ENCODE results near the gene ASPDH. TPM values are rescaled to one million over a fixed set of nuclear protein-coding genes. Genes with fewer than 3 reads are reported as not detected.
A peak's percentile ranks its signal among the peaks of the same experiment; 100 is the strongest.

Gene ASPDH
- total RNA-seq, 1 experiment from 2014 or later: not detected

DNA sequence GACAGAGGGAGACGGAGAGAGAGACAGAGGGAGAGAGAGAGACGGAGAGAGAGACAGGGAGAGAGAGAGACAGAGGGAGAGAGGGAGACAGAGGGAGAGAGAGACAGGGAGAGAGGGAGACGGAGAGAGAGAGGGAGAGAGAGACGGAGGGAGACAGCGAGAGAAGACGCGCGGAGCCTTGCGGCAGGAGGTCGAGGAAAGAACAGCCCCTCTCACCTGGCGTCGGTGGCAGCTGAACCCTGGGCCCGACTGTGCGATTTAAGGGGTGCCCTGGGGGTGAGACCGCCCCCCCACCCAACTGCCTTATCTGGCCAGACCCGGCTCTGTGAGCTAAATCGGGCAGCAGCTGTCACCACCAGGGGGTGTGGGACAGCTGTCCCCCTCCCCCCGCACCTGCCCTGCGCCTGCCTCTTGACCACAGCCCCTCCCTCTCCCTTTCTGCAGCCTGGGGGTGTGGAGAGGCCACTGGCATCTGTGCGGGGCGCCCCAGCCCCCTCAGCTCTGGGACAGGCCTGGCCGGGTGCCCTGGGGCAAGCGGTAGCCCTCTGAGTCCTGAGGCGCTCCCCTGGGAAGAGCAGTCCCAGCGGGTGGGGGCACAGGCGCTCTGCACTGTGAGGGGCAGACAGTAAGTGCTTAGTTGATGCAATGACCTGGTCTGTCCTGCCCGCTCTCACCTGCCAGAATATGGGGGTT lies 13.5 kb downstream of the ASPDH start:
- DNase-seq (ENCODE audit: low spot score) (peak; percentile 44), ATAC-seq (peak; percentile 54)
- Mint-ChIP-seq H3K27me3 (ENCODE audit: low read depth) (peaks cover 28% of the 10 kb centered on the region), H3K27ac (no peak overlapping the region), H3K36me3 (no peaks in the 10 kb centered on the region), H3K9me3 (no peaks in the 10 kb centered on the region), H3K4me1 (peaks cover 3% of the 10 kb centered on the region; the same call in 1 of the 2 replicates), H3K4me3 (no peak overlapping the region)
- POLR2A ChIA-PET: interaction anchor here (1.0 kb wide), 1 partner anchor 98 kb away, joined by 3 read pairs; no protein-coding TSS in a partner anchor
- CTCF ChIA-PET: interaction anchor here (0.6 to 2.4 kb wide), 14 partner anchors 9 to 457 kb away, joined by 3 to 12 read pairs (median 4); partner anchors contain the start of genes JOSD2 and KCNC3
- peak; percentile 73 for TF ChIP-seq ZNF423 (CRISPR knock-in tag; IDR thresholded peaks at IDR 0.05)
- TF ChIP-seq, protein P1, sequence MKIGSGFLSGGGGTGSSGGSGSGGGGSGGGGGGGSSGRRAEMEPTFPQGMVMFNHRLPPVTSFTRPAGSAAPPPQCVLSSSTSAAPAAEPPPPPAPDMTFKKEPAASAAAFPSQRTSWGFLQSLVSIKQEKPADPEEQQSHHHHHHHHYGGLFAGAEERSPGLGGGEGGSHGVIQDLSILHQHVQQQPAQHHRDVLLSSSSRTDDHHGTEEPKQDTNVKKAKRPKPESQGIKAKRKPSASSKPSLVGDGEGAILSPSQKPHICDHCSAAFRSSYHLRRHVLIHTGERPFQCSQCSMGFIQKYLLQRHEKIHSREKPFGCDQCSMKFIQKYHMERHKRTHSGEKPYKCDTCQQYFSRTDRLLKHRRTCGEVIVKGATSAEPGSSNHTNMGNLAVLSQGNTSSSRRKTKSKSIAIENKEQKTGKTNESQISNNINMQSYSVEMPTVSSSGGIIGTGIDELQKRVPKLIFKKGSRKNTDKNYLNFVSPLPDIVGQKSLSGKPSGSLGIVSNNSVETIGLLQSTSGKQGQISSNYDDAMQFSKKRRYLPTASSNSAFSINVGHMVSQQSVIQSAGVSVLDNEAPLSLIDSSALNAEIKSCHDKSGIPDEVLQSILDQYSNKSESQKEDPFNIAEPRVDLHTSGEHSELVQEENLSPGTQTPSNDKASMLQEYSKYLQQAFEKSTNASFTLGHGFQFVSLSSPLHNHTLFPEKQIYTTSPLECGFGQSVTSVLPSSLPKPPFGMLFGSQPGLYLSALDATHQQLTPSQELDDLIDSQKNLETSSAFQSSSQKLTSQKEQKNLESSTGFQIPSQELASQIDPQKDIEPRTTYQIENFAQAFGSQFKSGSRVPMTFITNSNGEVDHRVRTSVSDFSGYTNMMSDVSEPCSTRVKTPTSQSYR (CRISPR knock-in tag; IDR thresholded peaks at IDR 0.05): 0 out of 2 replicates have a peak, but pooled peaks have one; percentile 47
- TF ChIP-seq TEAD4 (CRISPR knock-in tag; IDR thresholded peaks at IDR 0.05): no peak
- no peak for TF ChIP-seq SOX15 (CRISPR knock-in tag; IDR thresholded peaks at IDR 0.05)
- TF ChIP-seq FOXP1 (CRISPR knock-in tag; IDR thresholded peaks at IDR 0.05; ENCODE audit: borderline replicate concordance): 0 out of 2 replicates have a peak, but pooled peaks have one; percentile 44
- TF ChIP-seq EMX1 (CRISPR knock-in tag; IDR thresholded peaks at IDR 0.05): no peak
- TF ChIP-seq MXD4 (CRISPR knock-in tag; IDR thresholded peaks at IDR 0.05; ENCODE audit: borderline replicate concordance): no peak

DNA sequence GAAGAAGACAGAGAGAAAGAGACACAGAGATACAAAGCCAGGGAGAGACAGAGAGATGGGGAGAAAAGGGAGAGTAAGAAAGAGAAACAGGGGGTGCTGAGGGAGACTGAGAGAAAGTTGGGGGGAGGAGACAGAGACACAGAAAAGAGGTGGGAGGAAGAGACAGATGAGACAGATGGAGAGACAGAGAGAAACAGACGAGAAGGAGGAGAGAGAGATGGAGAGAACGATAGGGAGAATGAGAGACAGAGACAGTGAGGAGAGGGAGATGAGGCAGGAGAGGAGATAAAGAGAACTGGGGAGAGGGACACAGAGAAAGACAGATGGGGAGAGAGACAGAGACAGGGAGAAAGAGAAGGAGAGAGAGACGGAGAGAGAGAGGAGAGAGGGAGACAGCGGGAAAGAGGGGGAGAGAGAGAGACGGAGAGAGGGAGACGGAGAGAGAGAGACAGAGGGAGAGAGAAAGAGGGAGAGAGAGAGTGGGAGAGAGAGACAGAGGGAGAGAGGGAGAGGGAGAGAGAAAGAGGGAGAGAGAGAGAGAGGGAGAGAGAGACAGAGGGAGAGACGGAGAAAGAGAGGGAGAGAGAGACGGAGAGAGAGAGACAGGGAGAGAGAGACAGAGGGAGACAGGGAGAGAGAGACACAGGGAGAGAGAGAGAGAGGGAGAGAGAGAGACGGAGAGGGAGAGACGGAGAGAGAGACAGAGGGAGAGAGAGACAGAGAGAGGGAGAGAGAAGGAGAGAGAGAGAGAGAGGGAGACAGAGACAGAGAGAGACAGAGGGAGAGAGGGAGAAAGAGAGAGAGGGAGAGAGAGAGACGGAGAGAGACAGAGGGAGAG lies 15.3 kb downstream of the ASPDH start:
- ChIA-PET POLR2A (no interaction called here), CTCF (no interaction called here)
- no peak for ATAC-seq
- TF ChIP-seq, protein P2, sequence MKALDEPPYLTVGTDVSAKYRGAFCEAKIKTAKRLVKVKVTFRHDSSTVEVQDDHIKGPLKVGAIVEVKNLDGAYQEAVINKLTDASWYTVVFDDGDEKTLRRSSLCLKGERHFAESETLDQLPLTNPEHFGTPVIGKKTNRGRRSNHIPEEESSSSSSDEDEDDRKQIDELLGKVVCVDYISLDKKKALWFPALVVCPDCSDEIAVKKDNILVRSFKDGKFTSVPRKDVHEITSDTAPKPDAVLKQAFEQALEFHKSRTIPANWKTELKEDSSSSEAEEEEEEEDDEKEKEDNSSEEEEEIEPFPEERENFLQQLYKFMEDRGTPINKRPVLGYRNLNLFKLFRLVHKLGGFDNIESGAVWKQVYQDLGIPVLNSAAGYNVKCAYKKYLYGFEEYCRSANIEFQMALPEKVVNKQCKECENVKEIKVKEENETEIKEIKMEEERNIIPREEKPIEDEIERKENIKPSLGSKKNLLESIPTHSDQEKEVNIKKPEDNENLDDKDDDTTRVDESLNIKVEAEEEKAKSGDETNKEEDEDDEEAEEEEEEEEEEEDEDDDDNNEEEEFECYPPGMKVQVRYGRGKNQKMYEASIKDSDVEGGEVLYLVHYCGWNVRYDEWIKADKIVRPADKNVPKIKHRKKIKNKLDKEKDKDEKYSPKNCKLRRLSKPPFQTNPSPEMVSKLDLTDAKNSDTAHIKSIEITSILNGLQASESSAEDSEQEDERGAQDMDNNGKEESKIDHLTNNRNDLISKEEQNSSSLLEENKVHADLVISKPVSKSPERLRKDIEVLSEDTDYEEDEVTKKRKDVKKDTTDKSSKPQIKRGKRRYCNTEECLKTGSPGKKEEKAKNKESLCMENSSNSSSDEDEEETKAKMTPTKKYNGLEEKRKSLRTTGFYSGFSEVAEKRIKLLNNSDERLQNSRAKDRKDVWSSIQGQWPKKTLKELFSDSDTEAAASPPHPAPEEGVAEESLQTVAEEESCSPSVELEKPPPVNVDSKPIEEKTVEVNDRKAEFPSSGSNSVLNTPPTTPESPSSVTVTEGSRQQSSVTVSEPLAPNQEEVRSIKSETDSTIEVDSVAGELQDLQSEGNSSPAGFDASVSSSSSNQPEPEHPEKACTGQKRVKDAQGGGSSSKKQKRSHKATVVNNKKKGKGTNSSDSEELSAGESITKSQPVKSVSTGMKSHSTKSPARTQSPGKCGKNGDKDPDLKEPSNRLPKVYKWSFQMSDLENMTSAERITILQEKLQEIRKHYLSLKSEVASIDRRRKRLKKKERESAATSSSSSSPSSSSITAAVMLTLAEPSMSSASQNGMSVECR (CRISPR knock-in tag; IDR thresholded peaks at IDR 0.05; ENCODE audit: borderline replicate concordance): no peak
- no peak for TF ChIP-seq ZNF138 (CRISPR knock-in tag; conservative IDR thresholded peaks at IDR 0.05)
- TF ChIP-seq IRF2 (CRISPR knock-in tag; IDR thresholded peaks at IDR 0.05; ENCODE audit: borderline replicate concordance, low read depth): no peak
- TF ChIP-seq, protein P3, sequence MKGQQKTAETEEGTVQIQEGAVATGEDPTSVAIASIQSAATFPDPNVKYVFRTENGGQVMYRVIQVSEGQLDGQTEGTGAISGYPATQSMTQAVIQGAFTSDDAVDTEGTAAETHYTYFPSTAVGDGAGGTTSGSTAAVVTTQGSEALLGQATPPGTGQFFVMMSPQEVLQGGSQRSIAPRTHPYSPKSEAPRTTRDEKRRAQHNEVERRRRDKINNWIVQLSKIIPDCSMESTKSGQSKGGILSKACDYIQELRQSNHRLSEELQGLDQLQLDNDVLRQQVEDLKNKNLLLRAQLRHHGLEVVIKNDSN (CRISPR knock-in tag; IDR thresholded peaks at IDR 0.05): no peak
- TF ChIP-seq, protein P4, sequence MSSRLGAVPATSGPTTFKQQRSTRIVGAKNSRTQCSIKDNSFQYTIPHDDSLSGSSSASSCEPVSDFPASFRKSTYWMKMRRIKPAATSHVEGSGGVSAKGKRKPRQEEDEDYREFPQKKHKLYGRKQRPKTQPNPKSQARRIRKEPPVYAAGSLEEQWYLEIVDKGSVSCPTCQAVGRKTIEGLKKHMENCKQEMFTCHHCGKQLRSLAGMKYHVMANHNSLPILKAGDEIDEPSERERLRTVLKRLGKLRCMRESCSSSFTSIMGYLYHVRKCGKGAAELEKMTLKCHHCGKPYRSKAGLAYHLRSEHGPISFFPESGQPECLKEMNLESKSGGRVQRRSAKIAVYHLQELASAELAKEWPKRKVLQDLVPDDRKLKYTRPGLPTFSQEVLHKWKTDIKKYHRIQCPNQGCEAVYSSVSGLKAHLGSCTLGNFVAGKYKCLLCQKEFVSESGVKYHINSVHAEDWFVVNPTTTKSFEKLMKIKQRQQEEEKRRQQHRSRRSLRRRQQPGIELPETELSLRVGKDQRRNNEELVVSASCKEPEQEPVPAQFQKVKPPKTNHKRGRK (CRISPR knock-in tag; IDR thresholded peaks at IDR 0.05; ENCODE audit: borderline replicate concordance): no peak
- TF ChIP-seq JAZF1 (CRISPR knock-in tag; IDR thresholded peaks at IDR 0.05): no peak
- TF ChIP-seq NFYB (CRISPR knock-in tag; conservative IDR thresholded peaks at IDR 0.05; ENCODE audit: low read depth): no peak
- TF ChIP-seq ZNF219 (CRISPR knock-in tag; IDR thresholded peaks at IDR 0.05; ENCODE audit: borderline replicate concordance): no peak
- TF ChIP-seq, protein P5, sequence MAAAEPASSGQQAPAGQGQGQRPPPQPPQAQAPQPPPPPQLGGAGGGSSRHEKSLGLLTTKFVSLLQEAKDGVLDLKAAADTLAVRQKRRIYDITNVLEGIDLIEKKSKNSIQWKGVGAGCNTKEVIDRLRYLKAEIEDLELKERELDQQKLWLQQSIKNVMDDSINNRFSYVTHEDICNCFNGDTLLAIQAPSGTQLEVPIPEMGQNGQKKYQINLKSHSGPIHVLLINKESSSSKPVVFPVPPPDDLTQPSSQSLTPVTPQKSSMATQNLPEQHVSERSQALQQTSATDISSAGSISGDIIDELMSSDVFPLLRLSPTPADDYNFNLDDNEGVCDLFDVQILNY (CRISPR knock-in tag; IDR thresholded peaks at IDR 0.05): no peak
- TF ChIP-seq KAT7 (CRISPR knock-in tag; IDR thresholded peaks at IDR 0.05; ENCODE audit: borderline replicate concordance): no peak
- TF ChIP-seq, protein P6, sequence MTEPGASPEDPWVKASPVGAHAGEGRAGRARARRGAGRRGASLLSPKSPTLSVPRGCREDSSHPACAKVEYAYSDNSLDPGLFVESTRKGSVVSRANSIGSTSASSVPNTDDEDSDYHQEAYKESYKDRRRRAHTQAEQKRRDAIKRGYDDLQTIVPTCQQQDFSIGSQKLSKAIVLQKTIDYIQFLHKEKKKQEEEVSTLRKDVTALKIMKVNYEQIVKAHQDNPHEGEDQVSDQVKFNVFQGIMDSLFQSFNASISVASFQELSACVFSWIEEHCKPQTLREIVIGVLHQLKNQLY (CRISPR knock-in tag; IDR thresholded peaks at IDR 0.05): no peak
- no peak for TF ChIP-seq GRHL2 (CRISPR knock-in tag; IDR thresholded peaks at IDR 0.05; ENCODE audit: insufficient replicate concordance, severe bottlenecking)
- no peak for TF ChIP-seq ZNF232 (CRISPR knock-in tag; IDR thresholded peaks at IDR 0.05)
- TF ChIP-seq, protein P7, sequence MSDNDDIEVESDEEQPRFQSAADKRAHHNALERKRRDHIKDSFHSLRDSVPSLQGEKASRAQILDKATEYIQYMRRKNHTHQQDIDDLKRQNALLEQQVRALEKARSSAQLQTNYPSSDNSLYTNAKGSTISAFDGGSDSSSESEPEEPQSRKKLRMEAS (CRISPR knock-in tag; IDR thresholded peaks at IDR 0.05): no peak

More for the DNA sequence above, 15.3 kb downstream of the ASPDH start:
- Mint-ChIP-seq H3K27me3 (ENCODE audit: low read depth) (peaks cover 45% of the 10 kb centered on the region), H3K27ac (no peak overlapping the region), H3K36me3 (no peaks in the 10 kb centered on the region), H3K4me3 (no peak overlapping the region), H3K4me1 (peaks cover 3% of the 10 kb centered on the region; the same call in 1 of the 2 replicates), H3K9me3 (no peaks in the 10 kb centered on the region)
- no peak for DNase-seq (ENCODE audit: low spot score)

All from WTC11 (cell line).